ENCODE measurements around the gene DAPK2.
A peak's percentile ranks its signal among the peaks of the same experiment; 100 is the strongest.

The DAPK2 gene

DNA sequence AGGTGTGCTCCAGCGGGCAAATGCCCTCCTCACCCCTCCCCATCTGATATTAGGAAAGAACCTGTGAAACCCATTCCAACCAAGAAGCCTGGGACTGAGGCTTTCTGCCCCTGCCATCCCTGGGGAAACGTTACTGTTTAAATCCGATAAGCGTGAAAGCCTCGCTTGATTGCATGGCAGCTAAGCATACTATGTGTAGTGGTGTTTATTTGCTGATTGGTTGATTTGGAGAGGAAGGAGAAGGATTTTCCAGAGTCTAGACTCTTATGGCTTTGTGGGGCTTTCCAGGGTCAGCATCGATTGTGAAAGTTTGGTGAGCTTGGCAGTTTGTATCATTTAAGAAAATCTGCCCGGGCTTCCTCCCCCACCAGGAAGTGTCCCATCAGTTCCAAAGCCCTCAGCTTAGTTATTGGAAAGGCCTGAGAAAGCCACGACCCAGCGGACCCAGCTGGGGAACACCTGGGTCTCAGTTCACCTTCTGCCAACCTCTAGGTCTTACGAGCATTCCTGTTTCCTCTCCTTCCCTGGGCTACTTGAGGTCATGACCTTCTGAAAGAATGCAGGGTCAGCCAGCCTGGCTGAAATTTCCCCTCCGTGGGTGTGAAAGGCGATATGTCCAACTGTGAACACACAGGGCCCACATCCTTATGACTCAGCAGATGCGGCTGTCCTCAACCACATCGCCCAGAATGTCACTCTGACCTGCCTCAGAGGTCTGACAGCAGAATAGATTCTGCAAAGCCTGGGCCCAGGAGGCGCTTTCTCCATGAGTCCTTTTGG, 149.8 kb downstream of the DAPK2 start:
- peak; percentile 83 for DNase-seq (ENCODE audit: extremely low spot score)
- POLR2A ChIA-PET, result interaction anchor here (0.5 kb wide), 1 partner anchor 11 kb away, joined by 6 read pairs; no protein-coding TSS in a partner anchor
- CTCF ChIA-PET, result interaction anchor here (0.8 to 5.8 kb wide), 12 partner anchors 10 to 196 kb away, joined by 3 to 40 read pairs (median 5); partner anchors contain the start of gene DAPK2
- no peak for TF ChIP-seq CTCF (IDR thresholded peaks at IDR 0.05; ENCODE audit: control extremely low read depth, extremely low read depth, low read depth, missing control alignments)

DNA sequence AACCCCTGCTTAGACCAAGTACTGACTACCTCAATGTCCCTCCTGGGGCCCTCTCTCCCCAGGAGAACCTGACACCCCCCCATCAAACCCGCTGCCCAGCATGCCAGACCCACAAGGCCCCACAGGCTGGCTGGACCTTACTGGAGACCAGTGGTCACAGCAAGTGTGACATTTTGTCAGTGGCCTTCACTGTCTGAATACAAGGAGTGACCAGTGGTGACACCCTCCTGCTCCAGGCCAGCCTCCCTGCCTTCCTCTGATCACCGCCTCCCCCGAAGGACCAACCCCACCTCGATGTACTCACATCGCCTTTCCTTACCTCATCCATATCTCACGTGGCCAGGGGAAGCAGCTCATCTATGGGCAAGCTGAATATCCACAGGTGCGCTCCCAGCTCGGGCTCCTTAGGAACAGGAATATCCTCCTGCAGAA, 150.5 kb downstream of the DAPK2 start:
- DNase-seq (ENCODE audit: extremely low spot score), result no peak
- ChIA-PET POLR2A (interaction anchor here (0.5 kb wide), 1 partner anchor 10 kb away, joined by 6 read pairs; no protein-coding TSS in a partner anchor), CTCF (interaction anchor here (1.0 to 5.8 kb wide), 14 partner anchors 13 to 286 kb away, joined by 3 to 40 read pairs (median 4); partner anchors contain the start of gene DAPK2)
- TF ChIP-seq CTCF (IDR thresholded peaks at IDR 0.05; ENCODE audit: control extremely low read depth, extremely low read depth, low read depth, missing control alignments), result no peak

GRCh38 chr15:63895194-63895593, 151.1 kb downstream of the DAPK2 start:
- POLR2A ChIA-PET, result interaction anchor here (0.5 kb wide), 1 partner anchor 82 kb away, joined by 3 read pairs; no protein-coding TSS in a partner anchor
- no peak for TF ChIP-seq CTCF (IDR thresholded peaks at IDR 0.05; ENCODE audit: control extremely low read depth, extremely low read depth, low read depth, missing control alignments)
- DNase-seq (ENCODE audit: extremely low spot score), result no peak
- CTCF ChIA-PET, result interaction anchor here (1.0 to 5.8 kb wide), 15 partner anchors 9 to 285 kb away, joined by 3 to 40 read pairs (median 6); no protein-coding TSS in a partner anchor

DNA sequence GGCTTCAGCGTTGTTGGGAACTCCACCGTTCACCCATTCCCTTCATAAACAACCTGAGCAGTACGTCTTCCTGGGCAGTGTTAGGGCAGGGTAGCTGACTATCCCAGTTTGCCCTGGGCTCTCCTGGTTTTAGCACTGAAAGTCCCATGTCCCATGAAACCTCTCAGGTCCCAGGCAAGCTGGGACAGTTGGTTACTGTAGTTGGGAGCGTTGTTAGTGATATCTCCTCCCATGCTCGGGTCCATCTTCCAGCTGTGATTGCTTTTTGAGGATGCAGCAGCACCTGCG, 151.7 kb downstream of the DAPK2 start:
- CTCF ChIA-PET, result interaction anchor here (1.0 to 5.8 kb wide), 13 partner anchors 10 to 285 kb away, joined by 3 to 40 read pairs (median 6); no protein-coding TSS in a partner anchor
- POLR2A ChIA-PET, result interaction anchor here (0.5 kb wide), 1 partner anchor 291 kb away, joined by 3 read pairs; no protein-coding TSS in a partner anchor
- DNase-seq (ENCODE audit: extremely low spot score), result no peak
- TF ChIP-seq CTCF (IDR thresholded peaks at IDR 0.05; ENCODE audit: control extremely low read depth, extremely low read depth, low read depth, missing control alignments), result no peak

GRCh38 chr15:63893866-63894661, 152.2 kb downstream of the DAPK2 start:
- DNase-seq (ENCODE audit: extremely low spot score), result no peak
- POLR2A ChIA-PET, result interaction anchor here (0.5 kb wide), 1 partner anchor 292 kb away, joined by 3 read pairs; no protein-coding TSS in a partner anchor
- CTCF ChIA-PET, result interaction anchor here (1.2 to 5.8 kb wide), 12 partner anchors 9 to 284 kb away, joined by 3 to 40 read pairs (median 6); no protein-coding TSS in a partner anchor
- no peak for TF ChIP-seq CTCF (IDR thresholded peaks at IDR 0.05; ENCODE audit: control extremely low read depth, extremely low read depth, low read depth, missing control alignments)

Data from GM10248 (cell line).